GM18861 (cell line): ENCODE results near the gene CORO7.

Experiments used
- ATAC-seq: cut with Tn5 transposase; IDR thresholded peaks from one replicate; pipeline ENCODE4 v1.9.1; 2021; ENCODE audit not compliant: unreplicated experiment

CORO7 gene

GRCh38 chr16:4373356-4373908 lies 43.0 kb downstream of the CORO7 start:
- ATAC-seq: no peak

DNA sequence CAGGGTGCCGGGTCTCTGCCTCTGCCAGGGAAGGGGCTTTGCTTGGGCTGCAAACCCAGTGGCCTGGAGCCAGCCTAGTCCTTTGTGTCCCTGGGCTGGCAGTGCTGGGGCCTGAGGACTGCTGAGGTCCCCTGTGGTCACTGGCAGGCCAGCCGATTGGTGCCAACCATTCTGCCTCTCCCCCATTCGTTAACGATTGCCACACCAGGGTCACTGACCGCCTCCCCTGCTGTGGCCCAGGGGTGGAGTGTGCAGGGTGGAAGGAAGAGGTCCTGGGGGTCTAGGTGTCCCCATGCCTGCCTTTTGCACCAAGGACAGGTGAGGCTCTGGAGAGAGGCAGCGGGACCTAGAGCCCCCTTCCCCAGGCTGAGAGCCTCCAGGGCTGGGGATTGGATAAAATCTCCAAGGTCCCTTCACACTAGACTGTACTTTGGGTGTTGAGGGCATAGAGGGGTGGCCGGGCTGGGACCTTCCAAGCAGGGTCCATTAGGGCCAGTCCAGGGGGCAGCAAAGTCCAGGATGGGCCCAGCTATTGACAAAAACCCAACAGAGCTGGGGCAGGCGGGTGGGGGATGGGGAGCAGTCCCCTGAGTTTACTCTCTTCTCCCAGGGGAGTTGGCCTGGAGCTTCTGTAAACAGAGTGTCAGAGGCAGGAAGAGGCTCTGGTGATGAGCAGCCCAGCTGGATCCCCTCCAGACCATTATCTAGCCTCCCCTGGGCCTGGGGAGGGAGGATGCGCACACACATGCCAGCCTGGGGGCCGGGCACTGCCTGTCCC lies 43.6 kb downstream of the CORO7 start:
- no peak for ATAC-seq

- ATAC-seq: no peak
These were observed 44.3 kb downstream of the CORO7 start for GRCh38 chr16:4372001-4372577.

GRCh38 chr16:4371357-4372000 lies 44.9 kb downstream of the CORO7 start, which contains the start of gene VASN:
Gene VASN, plus strand, starts transcription at chr16:4371848. Its CDS starts 9,030 bp downstream, at chr16:4380878.
- ATAC-seq: no peak

GRCh38 chr16:4370570-4371356 lies 45.6 kb downstream of the CORO7 start:
- ATAC-seq: no peak

DNA sequence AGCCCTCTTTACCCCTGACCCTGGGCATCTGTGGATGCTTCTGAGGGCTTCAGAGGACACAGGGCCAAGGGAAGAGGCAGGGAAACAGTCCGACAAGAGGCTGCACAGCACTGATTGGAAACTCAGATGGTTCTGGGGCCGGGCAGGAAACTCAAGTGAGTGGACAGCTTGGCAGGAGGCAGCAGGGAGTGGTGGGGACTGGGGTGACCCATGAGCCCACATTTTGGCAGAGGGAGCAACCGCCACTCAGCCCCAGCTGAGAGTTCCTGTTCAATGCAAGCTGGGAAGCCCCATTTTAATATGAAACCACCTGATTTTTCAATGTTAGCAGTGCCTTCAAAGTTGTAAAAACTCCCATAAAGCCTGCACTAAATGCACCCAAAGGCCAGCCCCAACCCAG lies 46.2 kb downstream of the CORO7 start:
- ATAC-seq: no peak

GRCh38 chr16:4369007-4369733 lies 47.2 kb downstream of the CORO7 start:
- ATAC-seq: no peak

GRCh38 chr16:4367393-4367856 lies 49.0 kb downstream of the CORO7 start:
- no peak for ATAC-seq

- ATAC-seq: no peak
These were observed 50.4 kb downstream of the CORO7 start for GRCh38 chr16:4366016-4366415.

GRCh38 chr16:4365615-4366014 lies 50.8 kb downstream of the CORO7 start:
- no peak for ATAC-seq

DNA sequence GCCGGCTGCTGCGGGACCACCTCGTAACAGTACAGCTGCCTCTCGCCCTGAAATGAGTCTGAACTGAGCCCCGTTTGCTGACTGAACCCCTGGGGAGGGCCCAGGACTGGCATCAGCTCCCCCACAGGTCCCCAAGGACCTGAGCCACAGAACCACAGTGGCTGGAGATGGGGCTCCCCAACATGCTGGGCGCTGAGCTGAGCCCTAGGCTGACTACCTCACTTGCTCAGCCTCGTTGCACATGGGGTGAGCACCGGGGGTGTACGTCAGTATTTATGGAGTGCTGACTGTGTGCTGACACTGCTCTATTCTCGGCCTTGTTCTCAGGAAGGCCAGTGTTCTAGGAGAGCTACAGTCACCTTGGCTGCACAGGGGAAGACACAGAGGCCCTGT lies 51.4 kb downstream of the CORO7 start:
- ATAC-seq: peak; percentile 91

GRCh38 chr16:4364196-4365013 lies 52.0 kb downstream of the CORO7 start:
- ATAC-seq: no peak

DNA sequence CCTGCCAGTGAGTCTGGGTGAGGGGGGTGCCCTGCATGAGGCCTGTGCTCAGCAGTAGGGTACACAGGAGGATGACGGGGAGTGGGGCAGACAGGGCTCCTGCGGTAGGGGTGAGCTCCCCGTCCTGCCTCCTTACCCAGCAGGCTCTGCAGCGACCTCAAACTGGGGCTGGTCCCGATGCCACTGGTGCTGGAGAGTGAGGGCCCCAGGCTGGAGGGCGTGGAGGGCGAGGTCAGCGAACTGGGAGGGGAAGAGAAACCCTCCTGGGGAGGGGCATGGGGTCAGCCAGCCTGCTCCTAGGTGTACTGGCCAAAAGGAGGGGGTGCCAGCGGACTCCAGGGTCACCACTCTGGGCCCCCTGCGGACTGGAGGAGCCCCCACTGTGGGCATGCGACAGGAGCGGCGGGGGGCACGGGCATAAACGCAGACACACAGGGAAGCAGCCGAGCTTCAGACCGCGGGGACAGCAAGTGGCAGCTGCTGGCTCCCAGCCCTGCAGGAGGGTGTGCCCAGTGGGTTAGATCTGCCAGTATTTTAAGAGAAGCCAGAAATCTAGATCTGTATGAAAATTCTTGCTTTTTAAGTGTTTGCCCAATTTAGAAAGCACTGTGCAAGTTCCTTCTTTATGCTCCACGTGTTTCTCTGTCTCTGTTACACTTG lies 53.8 kb downstream of the CORO7 start:
- ATAC-seq: no peak

DNA sequence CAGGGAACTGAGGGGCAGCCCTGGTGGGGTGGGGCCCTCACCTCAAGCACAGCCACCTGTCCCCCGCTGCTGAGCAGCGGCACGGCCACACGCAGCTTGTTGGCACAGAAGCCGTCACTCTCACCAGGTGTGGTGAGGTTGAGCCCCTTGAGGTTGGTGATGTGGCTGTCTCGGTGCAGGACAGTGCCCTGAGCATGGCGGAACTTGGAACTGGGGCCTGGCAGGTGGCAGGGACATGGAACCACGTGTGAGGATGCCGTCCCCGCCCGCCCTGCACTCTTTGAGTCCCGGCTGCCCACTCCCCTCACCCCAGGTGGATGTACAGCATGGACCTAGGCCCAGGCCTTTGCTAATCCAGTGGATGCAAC lies 54.5 kb downstream of the CORO7 start:
- no peak for ATAC-seq

GRCh38 chr16:4361033-4361943 lies 55.1 kb downstream of the CORO7 start:
- ATAC-seq: no peak

DNA sequence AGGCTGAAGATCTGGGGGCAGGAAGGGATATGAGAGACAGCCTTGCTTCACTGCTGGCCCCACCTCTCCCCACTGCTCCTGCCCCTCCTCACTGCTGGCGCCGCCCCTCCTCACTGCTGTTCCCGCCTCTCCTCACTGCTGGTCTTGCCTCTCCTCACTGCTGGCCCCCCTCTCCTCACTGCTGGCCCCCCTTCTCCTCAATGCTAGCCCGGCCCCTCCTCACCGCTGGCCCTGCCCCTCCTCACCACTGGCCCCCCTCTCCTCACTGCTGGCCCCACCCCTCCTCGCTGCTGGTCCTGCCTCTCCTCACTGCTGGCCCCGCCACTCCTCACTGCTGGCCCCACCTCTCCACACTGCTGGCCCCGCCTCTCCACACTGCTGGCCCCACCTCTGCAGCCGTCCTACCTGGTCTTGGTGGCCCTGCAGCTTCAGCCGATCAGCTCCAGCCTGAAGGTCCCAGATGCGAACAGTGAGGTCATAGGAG lies 55.8 kb downstream of the CORO7 start:
- no peak for ATAC-seq

DNA sequence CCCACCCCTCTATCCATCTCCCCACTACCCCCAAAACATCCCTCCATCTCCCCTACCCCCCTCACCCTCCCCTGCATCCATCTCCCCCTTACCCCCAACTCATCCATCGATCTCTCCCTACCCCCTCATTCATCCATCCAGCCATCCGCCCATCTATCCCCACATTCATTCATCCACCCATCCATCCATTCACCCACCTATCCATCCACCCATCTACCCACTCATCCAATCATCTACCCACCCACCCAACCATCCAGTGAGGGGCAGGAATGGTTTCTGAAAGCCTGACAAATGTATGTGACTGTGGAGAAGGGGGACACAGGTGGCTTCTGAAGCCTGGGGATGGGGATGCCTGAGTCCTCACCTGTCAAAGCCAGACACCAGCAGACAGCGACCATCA lies 56.5 kb downstream of the CORO7 start:
- no peak for ATAC-seq
